GM19238 (cell line): ENCODE results near the gene ATP5PO.

Experiments used
- DNase-seq: peaks from one replicate; pipeline ENCODE4 v3.0.0; 2011; ENCODE audit warnings: low spot score; ENCODE audit not compliant: insufficient read length

The ATP5PO gene, protein sequence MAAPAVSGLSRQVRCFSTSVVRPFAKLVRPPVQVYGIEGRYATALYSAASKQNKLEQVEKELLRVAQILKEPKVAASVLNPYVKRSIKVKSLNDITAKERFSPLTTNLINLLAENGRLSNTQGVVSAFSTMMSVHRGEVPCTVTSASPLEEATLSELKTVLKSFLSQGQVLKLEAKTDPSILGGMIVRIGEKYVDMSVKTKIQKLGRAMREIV

DNA sequence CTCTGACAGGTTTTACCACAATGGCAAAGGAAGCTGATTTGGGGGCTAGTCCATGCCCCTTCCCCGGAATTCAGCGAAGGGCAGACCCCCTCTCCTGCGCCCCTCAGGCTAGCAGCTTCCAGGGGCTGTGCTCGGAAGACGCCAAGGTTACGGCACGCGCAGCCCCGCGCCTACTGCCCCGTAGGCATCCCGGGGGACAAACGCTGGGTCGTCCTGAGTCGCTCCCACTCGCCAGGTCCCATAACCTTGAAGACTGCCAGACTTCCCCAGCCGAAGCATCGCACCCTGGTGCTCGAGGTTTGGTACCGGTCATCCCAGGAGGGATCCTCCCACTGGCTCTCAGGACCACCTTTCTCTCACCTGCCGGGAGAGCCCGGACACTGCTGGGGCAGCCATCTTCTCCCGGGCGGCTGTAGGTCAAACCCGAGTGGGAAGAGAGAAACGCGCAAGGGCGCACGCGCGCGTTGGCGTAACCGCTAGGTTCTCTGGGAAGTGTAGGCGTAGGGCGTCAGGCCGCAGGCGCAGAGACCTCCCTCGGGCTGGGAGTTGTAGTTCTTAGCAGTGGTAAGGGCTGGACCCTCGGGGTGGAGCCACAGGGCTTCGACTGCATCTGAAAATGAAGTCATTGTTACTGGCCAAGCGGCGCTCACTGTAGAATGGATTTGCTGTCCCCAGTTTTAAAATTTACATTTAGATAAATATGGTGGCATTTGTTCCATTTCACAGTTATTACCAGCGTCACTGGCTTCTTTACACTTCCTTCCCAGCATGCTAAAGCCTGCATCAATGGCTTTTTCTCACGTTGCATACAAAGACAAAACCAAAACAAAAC is at the start of gene ATP5PO:
TSS of gene ATP5PO (minus strand) at position 437 of the 832 bp plus-strand sequence. CDS start at position 396, 41 bp downstream.
- peak; percentile 87 for DNase-seq

DNA sequence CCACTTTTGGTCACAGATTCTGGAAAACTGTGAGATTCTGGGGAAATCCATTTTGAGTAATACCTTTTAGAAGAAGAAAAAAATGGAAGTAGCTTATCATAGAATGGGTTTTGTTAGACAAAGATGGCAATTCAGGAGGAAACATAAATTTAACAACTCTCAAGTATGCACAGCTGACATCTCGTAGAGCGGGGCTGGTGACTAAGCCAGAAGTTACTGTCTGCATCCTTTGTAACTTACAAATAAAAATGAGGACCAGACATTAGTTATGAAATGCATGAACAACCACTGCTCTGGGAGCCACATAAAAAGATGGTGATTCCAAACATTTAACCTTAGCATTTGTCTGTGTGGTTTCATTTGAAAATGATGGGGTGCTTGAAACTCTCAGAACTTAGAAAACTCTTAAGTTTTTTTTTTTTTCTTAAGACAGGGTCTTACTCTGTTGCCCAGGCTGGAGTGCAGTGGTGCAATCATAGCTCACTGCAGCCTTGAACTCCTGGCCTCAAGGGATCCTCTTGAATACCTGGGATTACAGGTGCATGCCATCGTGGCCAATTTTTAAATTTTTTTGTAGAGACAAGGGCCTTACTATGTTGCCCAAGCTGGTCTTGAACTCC is 49.2 kb upstream of the ATP5PO start:
- DNase-seq: no peak

DNA sequence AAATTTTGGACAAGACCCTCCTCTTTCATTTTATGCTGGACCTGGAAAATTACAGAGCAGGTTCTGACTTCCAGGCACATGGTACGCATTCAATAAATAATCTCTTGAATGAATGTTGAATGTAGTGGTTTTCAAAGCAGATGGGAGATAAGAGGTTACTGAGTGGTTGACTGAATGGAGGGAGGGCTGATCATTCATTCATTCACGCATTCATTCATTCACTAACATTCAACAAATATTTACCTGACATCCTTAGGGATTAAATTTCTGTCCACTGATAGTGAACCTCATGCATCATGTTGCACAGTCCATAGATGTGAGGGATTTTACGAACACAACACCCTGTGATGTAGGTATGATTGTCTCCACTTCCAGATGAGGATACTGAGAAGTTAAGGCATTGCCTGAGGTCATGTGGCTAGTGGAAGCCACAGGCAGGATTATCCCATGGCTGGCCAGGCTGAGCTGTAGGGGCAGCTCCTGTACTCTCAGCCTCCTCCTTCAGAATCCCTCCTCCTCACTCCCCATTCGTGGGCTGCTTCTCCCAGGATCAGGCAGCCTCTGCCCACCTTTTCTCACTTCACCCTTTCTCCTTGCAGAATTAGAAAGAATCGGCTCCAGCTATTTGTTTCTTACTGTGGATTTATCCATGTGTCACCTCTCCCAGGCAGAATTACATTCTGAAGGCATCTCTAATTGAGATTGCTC is 48.4 kb upstream of the ATP5PO start:
- DNase-seq: no peak

DNA sequence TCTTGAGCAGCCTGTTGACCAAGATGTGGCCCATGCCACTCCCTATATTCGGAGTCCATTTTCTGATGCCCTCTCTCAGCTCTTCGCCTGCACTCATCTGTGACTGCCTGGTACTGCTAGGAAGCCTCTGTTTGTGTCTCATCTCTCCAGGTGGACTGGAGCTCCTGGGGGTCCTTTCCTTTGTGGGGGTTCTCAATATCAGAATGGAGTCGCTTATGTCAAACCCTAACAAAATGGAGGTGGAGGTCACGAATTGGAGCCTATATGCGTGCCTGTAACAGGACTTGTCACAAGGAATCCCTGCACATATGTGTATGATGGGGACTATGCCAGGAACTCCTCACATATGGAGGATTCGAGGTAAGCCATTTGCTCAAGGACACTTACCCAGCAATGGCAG is 46.7 kb upstream of the ATP5PO start:
- no peak for DNase-seq

DNA sequence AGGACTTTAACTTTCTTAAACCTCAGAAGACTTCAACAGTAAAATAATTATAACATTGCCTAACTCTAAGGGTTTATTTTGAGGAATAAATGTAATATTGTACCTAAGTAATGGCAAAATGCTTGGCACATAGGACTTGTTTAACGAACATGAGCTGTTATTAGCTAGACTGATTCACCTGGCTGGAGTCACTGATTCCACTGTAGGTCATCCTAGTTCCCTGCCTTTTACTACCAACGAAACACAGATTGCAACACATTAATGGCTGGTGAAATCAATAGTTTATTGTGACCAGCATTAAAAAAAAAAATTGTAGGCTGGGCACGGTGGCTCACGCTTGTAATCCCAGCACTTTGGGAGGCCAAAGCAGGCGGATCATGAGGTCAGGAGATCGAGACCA is 45.5 kb upstream of the ATP5PO start:
- no peak for DNase-seq

DNA sequence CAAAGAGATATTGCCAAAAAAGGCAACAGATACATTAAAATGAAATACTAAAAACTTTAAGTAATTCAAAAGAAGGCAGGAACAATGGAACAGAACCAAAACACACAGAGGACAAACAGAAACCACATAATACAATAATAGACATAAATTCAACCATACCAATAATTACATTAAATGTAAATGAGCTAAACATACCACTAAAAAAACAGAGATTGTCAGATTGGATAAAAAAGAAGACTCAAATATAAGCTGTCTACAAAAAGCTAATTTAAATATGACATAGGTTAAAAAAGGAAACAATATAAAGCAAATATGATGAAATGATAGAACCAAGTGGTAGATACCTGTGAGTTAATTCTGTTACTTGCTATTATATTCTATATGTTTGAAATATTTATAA is 44.1 kb upstream of the ATP5PO start:
- no peak for DNase-seq

DNA sequence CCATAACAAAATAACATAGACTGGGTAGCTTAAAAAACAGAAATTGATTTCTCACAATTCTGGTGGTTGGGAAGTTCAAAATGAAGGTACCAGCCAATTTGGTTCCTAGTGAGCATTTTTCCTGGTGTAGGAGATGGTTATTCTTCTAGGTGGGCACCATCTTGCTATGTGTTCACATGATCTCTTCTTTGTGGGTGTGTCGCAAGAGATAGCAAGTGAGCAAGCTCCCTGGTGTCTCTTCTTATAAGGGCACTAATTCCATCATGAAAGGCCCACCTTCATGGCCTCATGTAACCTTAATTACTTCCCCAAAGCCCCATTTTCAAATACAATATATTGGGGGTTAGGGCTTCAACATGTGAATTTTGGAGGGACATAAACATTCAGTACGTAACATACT is 38.8 kb upstream of the ATP5PO start:
- DNase-seq: no peak

DNA sequence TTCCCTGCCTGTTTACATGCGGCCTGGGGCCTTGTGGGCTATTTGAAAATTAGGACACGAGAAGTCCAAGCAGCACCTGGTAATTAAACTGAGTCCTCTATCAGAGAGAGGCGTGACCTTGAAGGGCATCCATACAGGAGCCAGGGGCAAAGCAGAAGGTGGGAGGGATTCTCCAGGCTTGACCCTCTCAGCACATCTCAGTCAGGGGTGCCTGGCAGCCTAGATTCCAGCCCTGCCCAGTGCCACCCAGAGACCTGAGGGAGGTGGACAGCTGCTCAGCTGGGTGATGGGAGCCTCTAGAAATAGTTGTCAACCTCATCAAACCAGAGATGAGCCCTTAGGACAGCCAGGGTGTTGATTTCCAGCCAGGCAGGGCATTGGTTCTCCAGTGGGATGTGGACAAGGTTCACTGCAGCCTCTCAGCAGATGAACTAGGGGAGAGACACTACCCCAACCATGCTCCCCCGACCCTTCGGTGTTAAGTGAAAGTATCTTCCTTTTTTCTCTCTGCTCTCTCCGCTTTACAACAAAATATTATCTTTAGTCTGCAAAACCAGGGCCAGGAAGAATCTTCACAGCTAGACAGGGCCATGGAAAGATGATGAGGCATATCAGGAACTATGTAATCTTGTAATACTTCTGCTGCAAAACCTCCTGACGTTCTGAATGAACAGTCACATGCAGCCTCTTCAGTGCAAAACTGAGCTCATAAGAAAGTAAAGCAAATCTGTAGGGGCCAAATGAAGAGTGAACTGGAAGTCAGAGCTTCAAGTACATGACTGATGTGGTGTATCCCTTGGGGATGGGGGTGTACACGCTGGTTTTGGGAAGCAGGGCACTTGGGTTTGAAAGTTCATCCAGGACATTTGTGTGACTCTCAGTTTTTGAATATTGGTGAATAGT is 35.9 kb upstream of the ATP5PO start:
- DNase-seq: no peak

DNA sequence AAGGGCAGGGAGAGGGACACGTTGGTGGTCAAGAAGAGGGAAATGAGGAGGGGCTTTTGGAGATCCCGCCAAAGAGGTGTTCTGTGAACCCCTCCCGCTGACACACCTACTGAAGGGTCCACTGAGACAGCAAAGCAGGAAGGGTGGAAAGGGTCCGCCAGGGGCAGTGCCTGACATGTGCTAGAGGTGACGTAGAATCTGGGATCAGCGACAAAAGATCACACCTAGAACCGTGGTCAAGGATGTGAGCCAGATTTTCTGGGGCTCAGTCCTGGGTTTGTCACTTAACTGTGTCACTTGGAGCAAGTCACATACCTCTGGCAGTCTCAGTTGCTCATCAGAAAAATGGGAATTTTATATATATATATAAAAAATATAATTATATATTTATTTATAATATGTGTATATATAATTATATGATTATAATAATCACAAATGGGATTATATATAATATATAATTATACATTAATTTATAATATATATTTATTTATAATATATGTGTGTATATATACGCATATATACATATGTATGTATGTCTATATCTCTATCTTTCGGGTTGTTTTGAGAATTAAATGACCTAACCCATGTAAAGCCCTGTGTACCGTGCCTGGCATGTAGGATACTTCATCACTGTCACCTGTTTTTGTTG is 35.0 kb upstream of the ATP5PO start:
- DNase-seq: no peak

DNA sequence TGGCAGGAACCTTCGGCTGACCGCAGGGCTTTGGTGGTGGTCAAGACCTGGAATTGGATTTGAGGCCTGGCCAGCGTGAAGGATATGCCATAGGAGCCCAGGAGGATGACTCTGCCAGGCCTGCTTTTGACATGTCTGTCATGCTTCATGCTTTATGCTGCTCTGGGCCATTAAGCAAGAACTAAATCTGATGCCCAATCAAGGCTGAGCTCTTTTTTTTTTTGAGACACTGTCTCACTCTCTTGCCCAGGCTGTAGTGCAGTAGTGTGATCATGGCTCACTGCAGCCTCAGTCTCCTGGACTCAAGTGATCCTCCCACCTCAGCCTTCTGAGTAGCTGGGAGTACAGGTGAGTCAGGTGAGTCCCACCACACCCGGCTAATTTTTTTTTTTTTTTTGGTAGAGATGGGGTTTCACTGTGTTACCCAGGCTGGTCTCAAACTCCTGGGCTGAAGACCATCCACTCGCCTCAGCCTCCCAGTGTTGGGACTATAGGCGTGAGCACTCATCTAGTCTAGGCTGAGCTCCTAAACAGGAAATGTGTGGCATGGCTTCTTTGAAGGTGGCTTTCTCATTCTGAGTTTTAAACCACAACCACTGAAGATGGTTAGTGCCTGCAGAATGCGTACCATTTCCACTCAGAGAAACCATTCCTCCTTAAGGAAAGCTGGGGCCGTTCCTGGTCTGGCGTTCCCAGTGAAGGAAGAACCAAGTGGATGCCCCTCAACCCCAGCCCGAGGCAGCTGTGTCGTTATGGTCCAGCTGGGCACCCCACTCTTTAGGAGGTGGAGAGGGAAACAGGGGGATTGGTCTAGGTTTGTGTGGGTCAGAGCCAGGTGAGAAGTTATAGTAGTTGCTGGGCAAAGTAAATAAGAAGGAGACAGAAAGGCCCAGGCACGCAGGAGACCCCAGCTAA is 34.2 kb upstream of the ATP5PO start:
- no peak for DNase-seq

DNA sequence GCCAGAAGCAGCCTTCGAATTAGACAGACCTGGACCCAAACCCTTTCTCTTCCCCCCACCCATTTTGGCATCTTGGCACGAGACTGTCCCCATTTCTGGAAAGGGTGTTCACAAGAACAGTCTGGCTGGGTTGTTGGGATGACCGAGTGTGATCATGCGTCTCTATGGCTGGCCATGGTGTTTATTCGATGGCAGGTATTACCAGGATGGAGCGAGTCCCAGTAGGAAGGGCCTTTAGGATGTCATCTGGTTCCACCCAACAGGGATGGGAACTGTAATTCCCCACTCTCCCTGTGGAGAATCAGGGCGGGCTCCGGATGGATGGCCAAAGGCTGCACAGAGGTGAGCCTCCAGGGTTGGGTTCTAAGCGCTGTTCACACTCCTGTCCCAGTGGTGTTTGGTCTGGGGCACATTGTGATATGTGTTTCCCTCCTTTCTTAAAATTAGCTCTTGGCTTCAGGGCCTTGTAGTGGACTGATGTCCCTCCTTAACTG is 33.4 kb upstream of the ATP5PO start:
- no peak for DNase-seq

DNA sequence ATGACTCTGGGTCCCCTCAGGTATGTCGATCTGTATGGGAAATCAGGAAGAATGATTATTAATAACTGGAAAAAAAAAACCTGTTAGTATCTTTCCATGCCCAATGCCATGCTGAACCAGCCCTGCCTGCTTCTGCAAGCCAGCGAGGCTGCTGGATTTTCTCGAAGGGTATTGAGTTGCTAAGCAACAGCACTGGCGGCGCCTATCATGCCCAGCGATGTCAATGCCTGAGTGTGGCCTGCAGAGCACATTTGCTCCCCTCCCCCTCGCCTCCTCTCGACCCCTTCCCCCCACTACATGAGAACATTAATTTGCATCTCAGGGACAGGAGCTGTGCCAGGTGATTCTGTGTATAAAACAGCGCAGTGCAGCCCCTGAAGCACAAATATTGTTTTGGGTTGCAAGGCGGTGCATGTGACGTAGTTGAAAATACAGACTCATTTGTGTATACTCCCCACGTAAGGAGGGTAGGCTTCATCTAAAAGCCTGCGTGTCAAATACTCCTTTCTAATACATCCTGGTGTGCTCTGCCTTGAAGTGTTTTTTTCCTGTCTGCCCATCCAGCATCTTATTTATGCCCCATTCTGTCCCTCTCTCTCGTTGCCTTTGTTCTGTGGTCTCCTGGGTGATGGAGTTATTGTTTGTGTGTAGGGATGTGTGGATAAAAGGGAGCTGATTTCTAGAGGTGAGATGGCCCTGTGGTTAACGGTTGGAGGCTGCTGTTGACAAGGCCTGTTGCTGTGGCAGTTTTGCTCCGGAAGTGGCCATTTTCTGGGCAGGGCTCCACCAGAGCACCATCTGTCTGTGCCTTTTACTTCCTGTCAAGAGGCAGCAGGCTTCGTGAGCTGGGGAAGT is 32.7 kb upstream of the ATP5PO start:
- DNase-seq: peak; percentile 32

DNA sequence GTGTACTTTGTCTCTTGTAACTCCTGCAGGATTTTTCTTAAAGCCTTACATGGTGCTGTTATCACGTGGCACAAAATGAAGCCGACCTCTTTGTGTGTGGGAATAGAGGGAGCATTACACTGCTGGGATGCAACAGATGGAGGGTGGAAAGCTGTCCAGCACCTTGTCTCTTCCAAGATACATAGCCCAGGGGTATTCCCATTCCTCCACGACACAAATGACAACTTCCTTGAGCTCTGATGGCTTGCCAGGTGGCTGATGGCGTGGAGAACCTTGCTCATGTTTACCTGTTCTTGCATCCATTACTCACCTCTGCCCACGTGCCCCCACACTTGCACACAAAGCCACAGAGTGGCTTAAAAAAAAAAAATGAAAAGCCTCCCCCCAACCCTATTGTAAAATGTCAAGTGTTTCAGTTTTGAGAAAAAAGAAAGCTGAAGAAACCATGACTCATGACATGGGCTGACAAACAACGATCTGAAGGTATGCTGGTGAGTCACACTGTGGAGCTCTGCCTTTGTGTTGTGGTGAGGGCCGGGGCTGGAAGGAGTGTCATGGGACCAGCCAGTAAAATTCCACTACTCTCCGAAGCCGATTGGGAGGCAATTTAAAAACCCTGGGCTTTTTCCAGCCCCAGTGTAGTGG is 32.0 kb upstream of the ATP5PO start:
- peak; percentile 33 for DNase-seq

DNA sequence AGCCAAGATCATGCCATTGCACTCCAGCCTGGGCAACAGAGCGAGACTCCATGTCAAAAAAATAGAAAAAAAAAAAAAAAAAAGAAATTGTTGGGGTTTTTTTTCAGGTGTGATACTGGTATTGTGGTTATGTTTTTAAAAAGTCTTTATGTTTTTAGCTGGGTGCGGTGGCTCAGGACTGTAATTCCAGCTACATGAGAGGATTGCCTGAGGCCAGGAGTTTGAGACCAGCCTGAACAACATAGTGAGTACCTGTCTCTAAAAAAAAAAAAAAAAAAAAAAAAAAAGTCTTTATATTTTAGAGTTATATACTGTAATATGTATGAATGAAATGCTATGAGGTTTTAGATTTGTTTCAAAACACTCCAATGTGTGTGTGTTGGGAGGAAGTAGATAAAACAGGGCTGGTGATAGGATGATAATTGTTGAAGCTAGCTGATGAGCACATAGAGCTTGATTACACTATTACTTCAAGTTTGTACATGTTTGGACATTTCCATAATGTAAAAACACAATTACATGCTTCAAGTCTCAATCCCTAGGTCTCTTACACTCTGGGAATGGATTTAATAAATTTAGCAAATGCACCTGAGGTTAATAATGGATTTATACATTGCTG is 30.2 kb upstream of the ATP5PO start:
- DNase-seq: no peak

DNA sequence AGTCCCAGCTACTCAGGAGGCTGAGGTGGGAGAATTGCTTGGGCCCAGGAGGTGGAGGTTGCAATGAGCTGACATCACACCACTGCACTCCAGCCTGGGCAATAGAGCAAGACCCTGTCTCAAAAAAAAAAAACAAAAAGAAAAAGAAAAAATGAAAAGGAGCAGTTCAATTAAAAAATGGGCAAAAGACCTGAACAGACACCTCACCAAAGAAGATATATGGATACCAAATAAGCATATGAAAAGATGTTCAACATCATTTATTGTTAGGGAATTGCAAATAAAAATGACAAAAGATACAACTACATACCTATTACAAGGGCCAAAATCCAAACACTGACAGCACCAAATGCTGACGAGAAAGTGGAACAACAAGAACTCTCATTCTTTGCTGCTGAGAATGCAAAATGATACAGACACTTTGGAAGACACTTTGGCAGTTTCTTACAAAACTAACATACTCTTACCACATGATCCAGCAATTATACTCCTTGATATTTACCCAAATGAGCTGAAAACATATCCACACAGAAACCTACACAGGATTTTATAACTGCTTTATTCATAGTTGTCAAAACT is 28.7 kb upstream of the ATP5PO start:
- no peak for DNase-seq

DNA sequence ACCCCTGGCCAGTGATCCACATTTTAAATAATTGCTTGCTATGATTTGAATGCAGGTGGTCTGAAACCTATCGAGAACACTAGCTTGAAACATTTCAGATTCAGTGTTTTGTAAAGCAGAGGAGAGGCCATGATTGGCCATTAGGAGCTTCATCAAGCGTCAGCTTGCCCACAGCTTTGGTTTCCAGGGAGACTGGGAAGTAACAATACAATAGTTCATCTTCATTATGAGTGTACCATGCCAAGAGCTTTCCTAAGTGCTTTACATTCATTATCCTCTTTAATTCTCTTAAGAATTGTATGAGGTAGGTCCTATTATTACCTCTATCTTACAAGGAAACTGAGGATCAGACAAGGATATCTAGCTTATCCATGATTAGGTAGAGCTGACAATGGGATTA is 27.7 kb upstream of the ATP5PO start:
- DNase-seq: no peak

DNA sequence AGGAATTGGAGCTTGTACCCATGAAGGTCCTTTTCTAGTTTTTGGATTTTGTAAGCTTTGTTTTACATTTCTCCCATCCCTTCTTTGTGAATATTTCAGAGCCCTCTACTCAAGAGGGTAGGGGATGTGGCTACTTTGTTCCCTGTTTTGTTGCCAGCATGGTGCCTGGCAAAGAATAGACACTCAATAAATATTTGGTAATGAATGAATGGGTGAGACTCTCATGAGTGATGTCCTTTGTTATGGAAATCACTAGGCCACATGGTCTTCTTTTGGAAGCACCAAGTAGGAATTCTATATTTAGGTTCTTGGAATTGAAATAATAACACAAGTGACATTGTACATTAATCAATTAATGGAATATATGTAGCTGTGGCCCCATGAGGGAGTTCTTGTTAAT is 26.8 kb upstream of the ATP5PO start:
- no peak for DNase-seq
